HepG2 (cell line): ENCODE measurements around the gene DHH. TPM values are rescaled to one million over a fixed set of nuclear protein-coding genes. Genes with fewer than 3 reads are reported as not detected.

Experiments
- HNF4G ChIP-seq, 2 experiments: sonication (generic) in 1 of 2; formaldehyde crosslinking in 1 of 2; IDR thresholded peaks; 2 replicates each; pipeline versions ENCODE4 v1.4.0 to v1.6.1; 2011 to 2020; ENCODE audit warnings: borderline replicate concordance in 2 of 2, low read depth in 2 of 2, mild to moderate bottlenecking in 2 of 2, low read length in 1 of 2, missing genetic modification reagents in 1 of 2, moderate library complexity in 1 of 2
- NCOA1 ChIP-seq: sonication (generic); formaldehyde crosslinking; IDR thresholded peaks from 2 replicates; pipeline ENCODE4 v1.9.0; 2021; ENCODE audit warnings: missing genetic modification reagents
- PAWR ChIP-seq: sonication (generic); formaldehyde crosslinking; IDR thresholded peaks from 2 replicates; pipeline ENCODE4 v1.4.0; 2020; ENCODE audit warnings: missing genetic modification reagents, mild to moderate bottlenecking, borderline replicate concordance
- RCOR2 ChIP-seq: IDR thresholded peaks from 2 replicates; pipeline ENCODE4 v1.6.1; 2016; ENCODE audit warnings: missing biosample characterization, missing genetic modification reagents
- SOX6 ChIP-seq, 2 experiments: fragments of 450-650 bp in 1 of 2; sonication (generic) in 1 of 2; formaldehyde crosslinking in 1 of 2; IDR thresholded peaks; 2 replicates each; pipeline versions ENCODE4 v1.4.0 to v1.6.1; 2017 to 2020; ENCODE audit warnings: antibody characterized with exemption in 1 of 2, mild to moderate bottlenecking in 1 of 2, missing genetic modification reagents in 1 of 2
- THYN1 ChIP-seq: sonication (generic); formaldehyde crosslinking; IDR thresholded peaks from 2 replicates; pipeline ENCODE4 v1.8.1; 2023; ENCODE audit warnings: low read depth, mild to moderate bottlenecking, moderate library complexity, missing genetic modification reagents, borderline replicate concordance
- TOE1 ChIP-seq: sonication (generic); formaldehyde crosslinking; IDR thresholded peaks from 2 replicates; pipeline ENCODE4 v1.4.0; 2020; ENCODE audit warnings: mild to moderate bottlenecking, missing genetic modification reagents
- ZMYM3 ChIP-seq: sonication (generic); formaldehyde crosslinking; IDR thresholded peaks from 2 replicates; pipeline ENCODE4 v1.5.1; 2020; ENCODE audit warnings: mild to moderate bottlenecking, missing genetic modification reagents
- ZNF121 ChIP-seq: sonication (generic); formaldehyde crosslinking; IDR thresholded peaks from 2 replicates; pipeline ENCODE4 v1.5.0; 2020; ENCODE audit warnings: mild to moderate bottlenecking, missing genetic modification reagents
- ZNF17 ChIP-seq: sonication (generic); formaldehyde crosslinking; IDR thresholded peaks from 2 replicates; pipeline ENCODE4 v1.5.0; 2020; ENCODE audit warnings: mild to moderate bottlenecking, missing genetic modification reagents
- ZNF605 ChIP-seq: sonication (generic); formaldehyde crosslinking; IDR thresholded peaks from 2 replicates; pipeline ENCODE4 v1.8.0; 2022; ENCODE audit warnings: mild to moderate bottlenecking, missing genetic modification reagents
- ZNF615 ChIP-seq: sonication (generic); formaldehyde crosslinking; IDR thresholded peaks from 2 replicates; pipeline ENCODE4 v1.5.0; 2020; ENCODE audit warnings: mild to moderate bottlenecking, missing genetic modification reagents, borderline replicate concordance
- ZNF782 ChIP-seq: sonication (generic); formaldehyde crosslinking; IDR thresholded peaks from 2 replicates; pipeline ENCODE4 v1.4.0; 2020; ENCODE audit warnings: missing genetic modification reagents, mild to moderate bottlenecking, borderline replicate concordance
- ZSCAN12 ChIP-seq: sonication (generic); formaldehyde crosslinking; IDR thresholded peaks from 2 replicates; pipeline ENCODE4 v1.9.0; 2021; ENCODE audit warnings: mild to moderate bottlenecking, missing genetic modification reagents
- ZSCAN21 ChIP-seq: sonication (generic); formaldehyde crosslinking; IDR thresholded peaks from 2 replicates; pipeline ENCODE4 v1.8.0; 2022; ENCODE audit warnings: mild to moderate bottlenecking, missing genetic modification reagents, moderate library complexity, borderline replicate concordance
- polyA plus RNA-seq, 8 experiments: library from polyadenylated mRNA; depleted of rRNA in 3 of 8; stranded (reverse) in 7 of 8; unstranded in 1 of 8; fragments of >200 nt; fragmentation: Illumina TruSeq in 4 of 8; extraction: Trizol in 4 of 8; gene quantifications; 2 replicates each; pipeline versions ENCODE4 v1.2.1 to v1.2.3, GENCODE V29; 2011 to 2016; ENCODE audit warnings: low read depth in 4 of 8, missing spikeins in 1 of 8, mixed read lengths in 1 of 8; ENCODE audit not compliant: insufficient read depth in 1 of 8
- total RNA-seq, 5 experiments: library from RNA; depleted of rRNA; stranded (reverse); fragments of >200 nt; fragmentation: Illumina TruSeq; extraction: Trizol; gene quantifications; 2 replicates each; pipeline ENCODE4 v1.2.3, GENCODE V29; 2016; ENCODE audit warnings: low read depth in 1 of 5
- TF ChIP-seq, protein P1 (sequence below): sonication (generic); formaldehyde crosslinking; IDR thresholded peaks from 2 replicates; pipeline ENCODE4 v1.5.0; 2020; ENCODE audit warnings: missing genetic modification reagents
- TF ChIP-seq, protein P2 (sequence below): sonication (generic); formaldehyde crosslinking; IDR thresholded peaks from 2 replicates; pipeline ENCODE4 v1.5.0; 2020; ENCODE audit warnings: missing genetic modification reagents
- TF ChIP-seq, protein P3 (sequence below): sonication (generic); formaldehyde crosslinking; IDR thresholded peaks from 2 replicates; pipeline ENCODE4 v1.5.0; 2020; ENCODE audit warnings: mild to moderate bottlenecking, missing genetic modification reagents, borderline replicate concordance
- TF ChIP-seq, protein P4 (sequence below): sonication (generic); formaldehyde crosslinking; IDR thresholded peaks from 2 replicates; pipeline ENCODE4 v1.4.0; 2020; ENCODE audit warnings: missing genetic modification reagents
- TF ChIP-seq, protein P5 (sequence below): sonication (generic); formaldehyde crosslinking; IDR thresholded peaks from 2 replicates; pipeline ENCODE4 v1.4.0; 2020; ENCODE audit warnings: missing genetic modification reagents, low read depth, mild to moderate bottlenecking, borderline replicate concordance

DHH gene
- total and polyA plus RNA-seq, 2 of the 13 experiments (the other 11 are each of a cell fraction or from before 2014, with no cell fraction given): not detected

DNA sequence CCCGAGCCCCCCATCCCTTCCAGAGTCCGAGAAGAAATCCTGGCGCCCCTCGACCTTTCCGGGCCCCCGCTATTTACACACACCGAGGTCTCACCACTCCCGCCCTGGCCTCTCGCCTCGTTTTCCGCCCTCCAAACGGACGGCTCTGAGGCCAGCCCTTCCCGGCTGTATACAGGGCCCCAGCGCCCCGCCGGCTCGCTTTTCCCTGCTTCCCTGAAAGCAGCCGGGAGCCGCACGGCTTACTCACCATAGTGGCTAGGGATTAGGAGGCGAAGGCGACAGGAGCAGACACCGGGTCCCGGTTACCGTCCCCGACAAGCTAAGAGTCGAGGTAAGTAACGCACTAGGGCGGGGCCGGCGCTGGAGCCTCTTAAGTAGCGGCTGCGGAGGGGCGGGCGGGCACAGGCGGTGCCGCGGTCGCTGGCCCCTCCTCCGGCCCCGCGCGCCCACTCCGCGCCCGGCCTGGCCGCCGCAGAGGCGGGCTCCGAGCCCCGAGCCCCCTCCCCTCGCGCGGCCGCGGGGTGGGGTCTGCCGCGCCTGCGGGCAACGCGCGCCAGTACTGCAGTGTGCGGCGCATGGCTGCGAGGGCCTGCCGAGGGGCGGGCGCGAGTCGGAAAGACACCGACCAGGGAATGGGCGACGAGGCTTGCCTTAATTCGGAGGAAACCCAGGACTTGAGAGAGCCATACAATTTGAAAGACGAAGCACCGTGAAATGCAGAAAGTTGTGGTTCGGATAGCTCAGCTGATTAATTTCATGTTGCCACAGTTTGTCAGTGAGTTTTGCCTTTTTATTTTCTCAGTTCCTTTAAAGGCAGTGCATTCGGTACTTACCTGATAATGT lies 36.7 kb upstream of the DHH start, which contains the start of gene TUBA1B (continued):
- TF ChIP-seq SOX6 (IDR thresholded peaks at IDR 0.05): no peak
- no peak for TF ChIP-seq SOX6 (CRISPR knock-in tag; IDR thresholded peaks at IDR 0.05)
- TF ChIP-seq THYN1: no peak
- TF ChIP-seq RCOR2 (CRISPR knock-in tag): no peak
- TF ChIP-seq ZNF605 (CRISPR knock-in tag): no peak; the same call in none of the 2 replicates
- no peak for TF ChIP-seq TOE1 (CRISPR knock-in tag)
- TF ChIP-seq NCOA1 (CRISPR knock-in tag): peak; percentile 5; the same call in 1 of the 2 replicates
- peak; percentile 7; the same call in 1 of the 2 replicates for TF ChIP-seq ZMYM3
- no peak for TF ChIP-seq ZNF782
- no peak for TF ChIP-seq HNF4G (IDR thresholded peaks at IDR 0.05; ENCODE audit: borderline replicate concordance, low read depth, low read length)
- no peak for TF ChIP-seq HNF4G (CRISPR knock-in tag; IDR thresholded peaks at IDR 0.05; ENCODE audit: borderline replicate concordance, low read depth)
- no peak for TF ChIP-seq ZNF615 (CRISPR knock-in tag)
- peak; percentile 77; the same call in 1 of the 2 replicates for TF ChIP-seq ZSCAN21 (CRISPR knock-in tag)
- TF ChIP-seq PAWR (CRISPR knock-in tag): no peak
- TF ChIP-seq ZSCAN12: no peak
- TF ChIP-seq, protein P1, sequence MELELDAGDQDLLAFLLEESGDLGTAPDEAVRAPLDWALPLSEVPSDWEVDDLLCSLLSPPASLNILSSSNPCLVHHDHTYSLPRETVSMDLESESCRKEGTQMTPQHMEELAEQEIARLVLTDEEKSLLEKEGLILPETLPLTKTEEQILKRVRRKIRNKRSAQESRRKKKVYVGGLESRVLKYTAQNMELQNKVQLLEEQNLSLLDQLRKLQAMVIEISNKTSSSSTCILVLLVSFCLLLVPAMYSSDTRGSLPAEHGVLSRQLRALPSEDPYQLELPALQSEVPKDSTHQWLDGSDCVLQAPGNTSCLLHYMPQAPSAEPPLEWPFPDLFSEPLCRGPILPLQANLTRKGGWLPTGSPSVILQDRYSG (CRISPR knock-in tag): peak; percentile 43; the same call in 1 of the 2 replicates
- TF ChIP-seq, protein P2, sequence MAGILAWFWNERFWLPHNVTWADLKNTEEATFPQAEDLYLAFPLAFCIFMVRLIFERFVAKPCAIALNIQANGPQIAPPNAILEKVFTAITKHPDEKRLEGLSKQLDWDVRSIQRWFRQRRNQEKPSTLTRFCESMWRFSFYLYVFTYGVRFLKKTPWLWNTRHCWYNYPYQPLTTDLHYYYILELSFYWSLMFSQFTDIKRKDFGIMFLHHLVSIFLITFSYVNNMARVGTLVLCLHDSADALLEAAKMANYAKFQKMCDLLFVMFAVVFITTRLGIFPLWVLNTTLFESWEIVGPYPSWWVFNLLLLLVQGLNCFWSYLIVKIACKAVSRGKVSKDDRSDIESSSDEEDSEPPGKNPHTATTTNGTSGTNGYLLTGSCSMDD: no peak
- TF ChIP-seq, protein P3, sequence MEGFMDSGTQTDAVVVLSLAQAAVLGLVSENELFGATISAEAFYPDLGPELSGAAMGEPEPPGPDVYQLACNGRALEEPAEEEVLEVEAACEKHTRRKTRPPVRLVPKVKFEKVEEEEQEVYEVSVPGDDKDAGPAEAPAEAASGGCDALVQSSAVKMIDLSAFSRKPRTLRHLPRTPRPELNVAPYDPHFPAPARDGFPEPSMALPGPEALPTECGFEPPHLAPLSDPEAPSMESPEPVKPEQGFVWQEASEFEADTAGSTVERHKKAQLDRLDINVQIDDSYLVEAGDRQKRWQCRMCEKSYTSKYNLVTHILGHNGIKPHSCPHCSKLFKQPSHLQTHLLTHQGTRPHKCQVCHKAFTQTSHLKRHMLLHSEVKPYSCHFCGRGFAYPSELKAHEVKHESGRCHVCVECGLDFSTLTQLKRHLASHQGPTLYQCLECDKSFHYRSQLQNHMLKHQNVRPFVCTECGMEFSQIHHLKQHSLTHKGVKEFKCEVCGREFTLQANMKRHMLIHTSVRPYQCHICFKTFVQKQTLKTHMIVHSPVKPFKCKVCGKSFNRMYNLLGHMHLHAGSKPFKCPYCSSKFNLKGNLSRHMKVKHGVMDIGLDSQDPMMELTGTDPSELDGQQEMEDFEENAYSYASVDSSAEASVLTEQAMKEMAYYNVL: no peak
- TF ChIP-seq, protein P4, sequence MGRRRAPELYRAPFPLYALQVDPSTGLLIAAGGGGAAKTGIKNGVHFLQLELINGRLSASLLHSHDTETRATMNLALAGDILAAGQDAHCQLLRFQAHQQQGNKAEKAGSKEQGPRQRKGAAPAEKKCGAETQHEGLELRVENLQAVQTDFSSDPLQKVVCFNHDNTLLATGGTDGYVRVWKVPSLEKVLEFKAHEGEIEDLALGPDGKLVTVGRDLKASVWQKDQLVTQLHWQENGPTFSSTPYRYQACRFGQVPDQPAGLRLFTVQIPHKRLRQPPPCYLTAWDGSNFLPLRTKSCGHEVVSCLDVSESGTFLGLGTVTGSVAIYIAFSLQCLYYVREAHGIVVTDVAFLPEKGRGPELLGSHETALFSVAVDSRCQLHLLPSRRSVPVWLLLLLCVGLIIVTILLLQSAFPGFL (CRISPR knock-in tag): no peak
- TF ChIP-seq ZNF17: no peak
- TF ChIP-seq ZNF121 (CRISPR knock-in tag): no peak
- TF ChIP-seq, protein P5, sequence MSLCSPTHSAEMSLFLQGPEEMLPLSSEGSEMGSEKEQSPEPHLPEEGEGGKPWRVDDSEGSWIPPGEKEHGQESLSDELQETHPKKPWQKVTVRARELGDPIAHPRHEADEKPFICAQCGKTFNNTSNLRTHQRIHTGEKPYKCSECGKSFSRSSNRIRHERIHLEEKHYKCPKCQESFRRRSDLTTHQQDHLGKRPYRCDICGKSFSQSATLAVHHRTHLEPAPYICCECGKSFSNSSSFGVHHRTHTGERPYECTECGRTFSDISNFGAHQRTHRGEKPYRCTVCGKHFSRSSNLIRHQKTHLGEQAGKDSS (CRISPR knock-in tag): peak; percentile 59; the same call in 1 of the 2 replicates
